GM12878 (cell line): ENCODE measurements around the gene PLA2G4E. TPM values are rescaled to one million over a fixed set of nuclear protein-coding genes. Genes with fewer than 3 reads are reported as not detected.
A peak's percentile ranks its signal among the peaks of the same experiment; 100 is the strongest.

Experiments used
- ASH2L ChIP-seq: fragments of 300-600, 200-600 bp; sonication (generic); IDR thresholded peaks from 2 replicates; pipeline ENCODE4 v1.6.1; 2017; ENCODE audit warnings: low read depth, mild to moderate bottlenecking, borderline replicate concordance
- ATF7 ChIP-seq: fragments of 450-650 bp; IDR thresholded peaks from 2 replicates; pipeline ENCODE4 v1.6.1; 2016; ENCODE audit warnings: low read depth, mild to moderate bottlenecking
- CEBPB ChIP-seq, 2 experiments: fragments of 150-350 bp in 1 of 2; IDR thresholded peaks; 2 replicates each; pipeline ENCODE4 v1.6.1; 2012 to 2014; ENCODE audit warnings: low read depth in 2 of 2, low read length in 2 of 2, borderline replicate concordance in 1 of 2, inconsistent platforms in 1 of 2
- DPF2 ChIP-seq: fragments of 450-650 bp; IDR thresholded peaks from 2 replicates; pipeline ENCODE4 v1.6.1; 2017; ENCODE audit warnings: mild to moderate bottlenecking
- EGR1 ChIP-seq, 2 experiments: IDR thresholded peaks; 1 replicate in 1 of 2; 2 replicates in 1 of 2; pipeline ENCODE4 v1.6.1; 2011 to 2012; ENCODE audit warnings: low read depth in 2 of 2, low read length in 2 of 2, borderline replicate concordance in 1 of 2, mild to moderate bottlenecking in 1 of 2, moderate library complexity in 1 of 2
- EP300 ChIP-seq, 2 experiments: fragments of 150-350 bp in 1 of 2; IDR thresholded peaks; 2 replicates each; pipeline ENCODE4 v1.6.1; 2011 to 2012; ENCODE audit warnings: low read depth in 2 of 2, low read length in 2 of 2, borderline replicate concordance in 1 of 2, improper control_type of control experiment in 1 of 2, inconsistent platforms in 1 of 2; ENCODE audit not compliant: control insufficient read depth in 1 of 2
- FOXK2 ChIP-seq: fragments of 450-650 bp; IDR thresholded peaks from 2 replicates; pipeline ENCODE4 v1.6.1; 2017; ENCODE audit warnings: mild to moderate bottlenecking, moderate library complexity
- IKZF1 ChIP-seq: fragments of 450-650 bp; conservative IDR thresholded peaks from 2 replicates; pipeline ENCODE4 v1.6.1; 2017; ENCODE audit warnings: antibody characterized with exemption, mild to moderate bottlenecking
- MTA3 ChIP-seq: IDR thresholded peaks from 2 replicates; pipeline ENCODE4 v1.6.1; 2012; ENCODE audit warnings: low read length, inconsistent platforms, borderline replicate concordance
- NR2F1 ChIP-seq: fragments of 450-650 bp; conservative IDR thresholded peaks from 2 replicates; pipeline ENCODE4 v1.6.1; 2017; ENCODE audit warnings: mild to moderate bottlenecking
- POLR2A ChIP-seq: IDR thresholded peaks from 2 replicates; pipeline ENCODE4 v1.6.1; 2011; ENCODE audit warnings: low read depth, mild to moderate bottlenecking, low read length
- SMC3 ChIP-seq: IDR thresholded peaks from 2 replicates; pipeline ENCODE4 v1.6.1; 2011; ENCODE audit warnings: low read length, improper control_type of control experiment, borderline replicate concordance
- SUZ12 ChIP-seq: fragments of 200-600 bp; sonication (generic); IDR thresholded peaks from one replicate; pipeline ENCODE4 v1.6.1; 2018; ENCODE audit warnings: antibody characterized with exemption, mild to moderate bottlenecking; ENCODE audit not compliant: unreplicated experiment
- ZBTB33 ChIP-seq: fragments of 450-650 bp; IDR thresholded peaks from 2 replicates; pipeline ENCODE4 v1.6.1; 2017; ENCODE audit warnings: mild to moderate bottlenecking
- ZZZ3 ChIP-seq: IDR thresholded peaks from 2 replicates; pipeline ENCODE4 v1.6.1; 2011; ENCODE audit warnings: low read depth; ENCODE audit not compliant: control insufficient read depth, insufficient read length
- polyA plus RNA-seq, 11 experiments: library from polyadenylated mRNA; depleted of rRNA in 4 of 11; unstranded in 6 of 11; stranded (reverse) in 5 of 11; fragments of >200 nt; fragmentation: Nextera tagmentation in 4 of 11; fragmentation: Illumina TruSeq in 1 of 11; extraction: Ambion mirVana in 4 of 11; extraction: Trizol in 1 of 11; gene quantifications; 1 replicate in 1 of 11; 2 replicates in 10 of 11; pipeline versions ENCODE4 v1.2.1 to v1.2.3, GENCODE V29; 2011 to 2016; ENCODE audit warnings: inconsistent platforms in 2 of 11, missing spikeins in 2 of 11, low read depth in 1 of 11
- total RNA-seq, 4 experiments: library from RNA; depleted of rRNA in 3 of 4; stranded (reverse); fragments of >200 nt in 3 of 4; fragmentation: Illumina TruSeq in 1 of 4; extraction: Trizol in 1 of 4; gene quantifications; 2 replicates each; pipeline versions ENCODE4 v1.2.1 to v1.2.3, GENCODE V29; 2013 to 2021
- TF ChIP-seq, protein P1 (sequence below): fragments of 450-650 bp; conservative IDR thresholded peaks from 2 replicates; pipeline ENCODE4 v1.6.1; 2017; ENCODE audit warnings: mild to moderate bottlenecking, moderate library complexity
- TF ChIP-seq, protein P2 (sequence below): IDR thresholded peaks from 2 replicates; pipeline ENCODE4 v1.6.1; 2011; ENCODE audit warnings: low read depth, mild to moderate bottlenecking, low read length, moderate library complexity, borderline replicate concordance; ENCODE audit errors: extremely low read depth

PLA2G4E gene
- total and polyA plus RNA-seq, 10 of the 15 experiments (the other 5 are each of a cell fraction or from before 2014, with no cell fraction given) = 0.05 to 0.32 (median 0.06) TPM; not detected in 5

- TF ChIP-seq ATF7 (peak; percentile 25; the same call in 1 of the 2 replicates), EP300 (IDR thresholded peaks at IDR 0.05; ENCODE audit: borderline replicate concordance in 1 of 2, control insufficient read depth in 1 of 2, low read depth in 2 of 2, low read length in 2 of 2) (no peak), IKZF1 (peak; percentile 80), NR2F1 (peak; percentile 62), CEBPB (IDR thresholded peaks at IDR 0.05; ENCODE audit: borderline replicate concordance in 1 of 2, low read depth in 2 of 2, low read length in 2 of 2) (peak in 1 of 2 experiments; percentile 47; a peak in 1 of 4 replicates), ZBTB33 (no peak), POLR2A (peak; percentile 46; the same call in 1 of the 2 replicates), FOXK2 (no peak), ASH2L (no peak), MTA3 (no peak), ZZZ3 (no peak), DPF2 (0 out of 2 replicates have a peak, but pooled peaks have one; percentile 45), SMC3 (no peak), EGR1 (IDR thresholded peaks at IDR 0.05; ENCODE audit: borderline replicate concordance in 1 of 2, low read depth in 2 of 2, low read length in 2 of 2) (no peak), SUZ12 (no peak)
- TF ChIP-seq, protein P1, sequence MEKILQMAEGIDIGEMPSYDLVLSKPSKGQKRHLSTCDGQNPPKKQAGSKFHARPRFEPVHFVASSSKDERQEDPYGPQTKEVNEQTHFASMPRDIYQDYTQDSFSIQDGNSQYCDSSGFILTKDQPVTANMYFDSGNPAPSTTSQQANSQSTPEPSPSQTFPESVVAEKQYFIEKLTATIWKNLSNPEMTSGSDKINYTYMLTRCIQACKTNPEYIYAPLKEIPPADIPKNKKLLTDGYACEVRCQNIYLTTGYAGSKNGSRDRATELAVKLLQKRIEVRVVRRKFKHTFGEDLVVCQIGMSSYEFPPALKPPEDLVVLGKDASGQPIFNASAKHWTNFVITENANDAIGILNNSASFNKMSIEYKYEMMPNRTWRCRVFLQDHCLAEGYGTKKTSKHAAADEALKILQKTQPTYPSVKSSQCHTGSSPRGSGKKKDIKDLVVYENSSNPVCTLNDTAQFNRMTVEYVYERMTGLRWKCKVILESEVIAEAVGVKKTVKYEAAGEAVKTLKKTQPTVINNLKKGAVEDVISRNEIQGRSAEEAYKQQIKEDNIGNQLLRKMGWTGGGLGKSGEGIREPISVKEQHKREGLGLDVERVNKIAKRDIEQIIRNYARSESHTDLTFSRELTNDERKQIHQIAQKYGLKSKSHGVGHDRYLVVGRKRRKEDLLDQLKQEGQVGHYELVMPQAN = no peak
- TF ChIP-seq, protein P2, sequence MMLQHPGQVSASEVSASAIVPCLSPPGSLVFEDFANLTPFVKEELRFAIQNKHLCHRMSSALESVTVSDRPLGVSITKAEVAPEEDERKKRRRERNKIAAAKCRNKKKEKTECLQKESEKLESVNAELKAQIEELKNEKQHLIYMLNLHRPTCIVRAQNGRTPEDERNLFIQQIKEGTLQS = no peak
These were observed 14.6 kb upstream of the PLA2G4E start (continued) for GRCh38 chr15:42035435-42035761.
